Measurements from ENCODE around the gene KRT80.

KRT80 gene

DNA sequence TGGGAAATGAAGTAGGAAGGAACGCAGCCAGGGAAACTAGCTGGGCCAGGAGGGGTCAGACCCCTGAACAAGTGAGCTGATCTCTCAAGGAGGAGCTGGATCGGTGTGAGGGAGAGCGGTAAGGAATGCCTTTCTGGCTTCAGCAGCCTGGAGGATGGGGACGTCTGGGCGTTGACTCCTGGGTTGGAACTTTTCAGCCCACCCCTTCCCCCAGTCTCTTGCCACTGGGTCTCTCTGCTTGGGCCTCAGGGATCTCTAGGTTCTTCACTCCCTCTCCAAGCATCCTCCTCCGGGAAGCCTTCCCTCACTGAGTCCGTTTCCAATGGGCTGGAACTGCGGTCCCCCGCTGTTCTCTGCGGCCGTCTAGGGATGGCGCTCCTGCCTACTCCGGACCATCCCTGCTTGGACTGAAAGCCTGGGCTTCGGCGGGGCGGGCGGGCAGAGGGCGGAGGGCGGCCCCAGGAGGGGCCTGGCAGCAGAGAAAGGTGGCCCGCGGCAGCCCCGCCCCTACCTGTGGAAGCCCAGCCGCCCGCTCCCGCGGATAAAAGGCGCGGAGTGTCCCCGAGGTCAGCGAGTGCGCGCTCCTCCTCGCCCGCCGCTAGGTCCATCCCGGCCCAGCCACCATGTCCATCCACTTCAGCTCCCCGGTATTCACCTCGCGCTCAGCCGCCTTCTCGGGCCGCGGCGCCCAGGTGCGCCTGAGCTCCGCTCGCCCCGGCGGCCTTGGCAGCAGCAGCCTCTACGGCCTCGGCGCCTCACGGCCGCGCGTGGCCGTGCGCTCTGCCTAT is 41.1 kb upstream of the KRT80 start, which contains the start of gene KRT7:
Gene KRT7 (plus strand): TSS at position 570 of the 788 bp plus-strand sequence. CDS start 54 bp downstream, at position 624.
- no peak within 1 kb of the TSS for H2AFZ ChIP-seq (ENCODE audit: low read depth, low read length)
- no peaks in the 10 kb centered on the region for H3K36me3 ChIP-seq (ENCODE audit: insufficient read depth, low read length)
- no peak within 1 kb of the TSS for H3K4me3 ChIP-seq (ENCODE audit: low read length)
- H3K27me3 ChIP-seq (ENCODE audit: insufficient read depth, low read length) = peaks cover 54% of the 10 kb centered on the region
- H3K4me1 ChIP-seq (ENCODE audit: insufficient read depth, low read length) = no peaks in the 10 kb centered on the region
- H3K9me3 ChIP-seq (ENCODE audit: low read length) = no peaks in the 10 kb centered on the region

GRCh38 chr12:52232203-52232673 is 40.4 kb upstream of the KRT80 start:
- Histone ChIP-seq H2AFZ (ENCODE audit: low read depth, low read length) (no peak overlapping the region), H3K27me3 (ENCODE audit: insufficient read depth, low read length) (peaks cover 54% of the 10 kb centered on the region), H3K4me1 (ENCODE audit: insufficient read depth, low read length) (no peaks in the 10 kb centered on the region), H3K36me3 (ENCODE audit: insufficient read depth, low read length) (no peaks in the 10 kb centered on the region), H3K4me3 (ENCODE audit: low read length) (no peak overlapping the region), H3K9me3 (ENCODE audit: low read length) (no peaks in the 10 kb centered on the region)

DNA sequence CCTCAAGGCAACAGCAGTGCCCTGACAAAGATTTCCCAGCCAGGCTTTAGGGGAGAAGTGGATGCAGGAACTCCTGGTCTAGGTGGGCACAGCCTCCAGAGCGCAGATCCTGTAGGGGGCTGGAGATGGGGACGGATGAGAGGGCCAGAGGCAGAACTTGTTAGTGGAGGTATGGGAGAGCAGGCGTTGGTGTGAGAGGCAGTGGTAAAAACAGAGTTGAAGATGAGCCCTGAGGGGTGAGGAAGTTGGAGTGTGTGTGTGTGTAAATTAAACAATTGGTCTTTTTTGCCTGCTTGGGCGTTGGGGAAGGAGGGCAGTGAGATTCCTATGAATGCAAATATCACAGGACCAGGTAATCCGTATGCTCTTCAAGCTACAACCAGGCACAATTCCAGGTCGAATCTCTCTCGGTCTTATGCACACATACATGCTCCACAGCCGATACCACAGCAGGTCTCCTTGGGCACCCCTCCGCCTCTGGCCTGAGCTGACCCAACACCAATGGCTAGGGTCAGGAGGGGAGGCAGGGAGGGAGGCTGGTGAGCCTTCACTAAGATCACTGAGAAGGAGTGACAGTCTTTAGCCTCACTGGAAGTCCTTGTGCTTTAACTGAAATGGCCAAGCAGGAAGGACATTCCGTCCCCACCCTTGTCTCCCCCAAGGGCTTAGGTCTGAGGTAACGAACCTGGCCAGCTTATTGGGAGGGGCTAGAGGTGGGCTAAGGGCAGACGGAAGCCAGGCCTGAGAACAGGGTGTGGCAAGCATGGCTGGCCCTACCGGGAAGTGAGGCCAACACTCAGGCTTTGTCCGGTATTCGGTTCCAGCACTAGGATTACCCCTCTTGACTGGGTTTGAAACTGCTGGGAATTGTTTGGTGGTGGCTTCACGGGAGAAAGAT is 39.7 kb upstream of the KRT80 start:
- peaks cover 54% of the 10 kb centered on the region for H3K27me3 ChIP-seq (ENCODE audit: insufficient read depth, low read length)
- H3K9me3 ChIP-seq (ENCODE audit: low read length) = no peaks in the 10 kb centered on the region
- no peak overlapping the region for H3K4me3 ChIP-seq (ENCODE audit: low read length)
- H3K4me1 ChIP-seq (ENCODE audit: insufficient read depth, low read length) = no peaks in the 10 kb centered on the region
- no peaks in the 10 kb centered on the region for H3K36me3 ChIP-seq (ENCODE audit: insufficient read depth, low read length)
- H2AFZ ChIP-seq (ENCODE audit: low read depth, low read length) = no peak overlapping the region

DNA sequence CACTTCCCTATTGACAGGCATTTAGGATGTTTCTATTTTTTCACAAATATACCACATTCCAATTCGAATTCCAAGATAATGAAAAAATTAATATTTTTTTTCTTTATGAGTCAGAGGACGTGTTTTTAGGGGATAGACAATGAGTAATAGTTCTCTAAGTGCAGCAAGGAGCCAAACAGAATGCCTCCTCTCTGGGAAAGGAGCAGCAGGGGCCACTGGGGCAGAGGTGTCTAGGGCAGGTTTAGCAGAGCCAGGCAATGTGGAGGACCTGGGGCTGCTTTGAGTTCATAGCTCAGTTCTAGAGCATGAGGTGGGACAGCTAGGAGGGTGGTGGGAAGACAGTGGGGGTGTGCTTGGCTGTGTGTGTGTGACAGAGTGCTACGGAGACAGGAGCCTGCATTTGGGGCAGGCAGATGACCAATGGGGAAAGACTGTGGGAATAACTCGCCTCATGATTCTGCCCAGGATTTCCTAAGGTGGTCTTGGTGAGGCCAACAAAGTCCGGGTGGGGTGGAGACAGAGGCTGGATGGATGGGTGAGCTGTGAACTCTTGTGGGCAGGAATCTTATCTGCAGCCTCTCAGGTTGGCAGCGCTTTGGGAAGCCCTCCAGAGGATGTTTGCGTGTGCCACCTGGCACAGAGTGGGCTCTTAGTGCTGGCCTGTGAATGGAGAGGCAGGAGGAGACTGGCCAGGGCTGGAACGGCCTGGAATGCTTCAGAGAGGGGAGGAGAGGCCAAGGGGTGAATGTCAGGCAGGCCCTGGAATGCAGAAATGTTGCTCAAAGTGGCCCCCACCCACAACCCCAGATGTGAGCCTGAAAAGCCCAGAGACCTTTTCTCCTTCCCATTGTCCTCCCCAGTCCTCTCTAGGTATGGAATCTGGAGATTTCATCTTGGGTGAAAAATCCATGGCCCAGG is 38.8 kb upstream of the KRT80 start:
- Histone ChIP-seq H2AFZ (ENCODE audit: low read depth, low read length) (no peak overlapping the region), H3K4me1 (ENCODE audit: insufficient read depth, low read length) (no peaks in the 10 kb centered on the region), H3K27me3 (ENCODE audit: insufficient read depth, low read length) (peaks cover 53% of the 10 kb centered on the region), H3K36me3 (ENCODE audit: insufficient read depth, low read length) (no peaks in the 10 kb centered on the region), H3K9me3 (ENCODE audit: low read length) (no peaks in the 10 kb centered on the region), H3K4me3 (ENCODE audit: low read length) (no peak overlapping the region)

- Histone ChIP-seq H2AFZ (ENCODE audit: low read depth, low read length) (no peak overlapping the region), H3K4me1 (ENCODE audit: insufficient read depth, low read length) (no peaks in the 10 kb centered on the region), H3K27me3 (ENCODE audit: insufficient read depth, low read length) (peaks cover 46% of the 10 kb centered on the region), H3K4me3 (ENCODE audit: low read length) (no peak overlapping the region), H3K9me3 (ENCODE audit: low read length) (no peaks in the 10 kb centered on the region), H3K36me3 (ENCODE audit: insufficient read depth, low read length) (no peaks in the 10 kb centered on the region)
Measured at GRCh38 chr12:52229836-52230343, 38.1 kb upstream of the KRT80 start.

DNA sequence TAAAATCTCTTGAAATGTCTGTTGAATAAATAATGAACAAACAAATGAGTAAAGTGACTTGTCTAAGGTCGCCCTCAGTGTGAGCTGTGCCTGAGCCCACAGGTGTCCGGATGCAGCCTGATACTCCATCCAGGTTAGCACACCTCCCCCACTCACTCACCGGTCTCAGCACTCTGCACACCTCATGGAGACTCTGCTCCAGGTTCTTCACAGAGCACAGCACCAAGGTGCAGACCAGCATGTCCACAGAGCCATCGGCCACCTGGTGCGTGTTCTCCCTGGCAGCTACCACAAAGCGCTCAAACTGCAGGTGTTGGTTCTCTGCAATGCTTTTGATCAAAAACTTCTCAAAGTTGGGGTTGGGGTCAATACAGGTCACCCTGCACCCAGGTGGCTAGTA is 37.1 kb upstream of the KRT80 start:
- Histone ChIP-seq H3K4me1 (ENCODE audit: insufficient read depth, low read length) (no peaks in the 10 kb centered on the region), H2AFZ (ENCODE audit: low read depth, low read length) (no peak overlapping the region), H3K36me3 (ENCODE audit: insufficient read depth, low read length) (no peaks in the 10 kb centered on the region), H3K27me3 (ENCODE audit: insufficient read depth, low read length) (peaks cover 37% of the 10 kb centered on the region), H3K9me3 (ENCODE audit: low read length) (no peaks in the 10 kb centered on the region), H3K4me3 (ENCODE audit: low read length) (no peak overlapping the region)

GRCh38 chr12:52228366-52228765 is 36.6 kb upstream of the KRT80 start:
- Histone ChIP-seq H3K4me3 (ENCODE audit: low read length) (no peak overlapping the region), H2AFZ (ENCODE audit: low read depth, low read length) (no peak overlapping the region), H3K4me1 (ENCODE audit: insufficient read depth, low read length) (no peaks in the 10 kb centered on the region), H3K36me3 (ENCODE audit: insufficient read depth, low read length) (no peaks in the 10 kb centered on the region), H3K27me3 (ENCODE audit: insufficient read depth, low read length) (peaks cover 32% of the 10 kb centered on the region), H3K9me3 (ENCODE audit: low read length) (no peaks in the 10 kb centered on the region)

DNA sequence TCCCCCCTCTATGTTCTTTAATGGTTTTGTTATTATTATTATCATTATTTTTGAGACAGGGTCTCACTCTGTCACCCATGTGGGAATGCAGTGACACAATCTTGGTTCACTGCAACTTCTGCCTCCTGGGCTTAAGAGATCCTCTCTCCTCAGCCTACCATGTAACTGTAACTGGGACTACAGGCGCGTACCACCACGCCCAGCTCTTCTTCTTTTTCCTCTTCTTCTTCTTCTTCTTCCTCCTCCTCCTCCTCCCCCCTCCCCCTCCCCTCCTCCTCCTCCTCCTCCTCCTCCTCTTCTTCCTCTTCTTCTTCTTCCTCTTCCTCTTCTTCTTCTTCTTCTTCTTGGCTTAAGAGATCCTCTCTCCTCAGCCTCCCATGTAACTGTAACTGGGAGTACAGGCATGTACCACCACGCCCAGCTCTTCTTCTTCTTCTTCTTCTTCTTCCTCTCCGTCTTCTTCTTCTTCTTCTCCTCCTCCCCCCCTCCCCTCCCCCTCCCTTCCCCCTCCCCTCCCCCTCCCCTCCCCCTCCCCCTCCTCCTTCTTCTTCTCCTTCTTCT is 35.9 kb upstream of the KRT80 start:
- Histone ChIP-seq H3K4me3 (ENCODE audit: low read length) (no peak overlapping the region), H3K9me3 (ENCODE audit: low read length) (no peaks in the 10 kb centered on the region), H2AFZ (ENCODE audit: low read depth, low read length) (no peak overlapping the region), H3K36me3 (ENCODE audit: insufficient read depth, low read length) (no peaks in the 10 kb centered on the region), H3K4me1 (ENCODE audit: insufficient read depth, low read length) (no peaks in the 10 kb centered on the region), H3K27me3 (ENCODE audit: insufficient read depth, low read length) (peaks cover 27% of the 10 kb centered on the region)

GRCh38 chr12:52226446-52226845 is 34.6 kb upstream of the KRT80 start:
- Histone ChIP-seq H3K27me3 (ENCODE audit: insufficient read depth, low read length) (peaks cover 18% of the 10 kb centered on the region), H3K9me3 (ENCODE audit: low read length) (no peaks in the 10 kb centered on the region), H3K4me1 (ENCODE audit: insufficient read depth, low read length) (no peaks in the 10 kb centered on the region), H3K4me3 (ENCODE audit: low read length) (no peak overlapping the region), H2AFZ (ENCODE audit: low read depth, low read length) (no peak overlapping the region), H3K36me3 (ENCODE audit: insufficient read depth, low read length) (no peaks in the 10 kb centered on the region)

GRCh38 chr12:52225752-52226151 is 33.9 kb upstream of the KRT80 start:
- peaks cover 12% of the 10 kb centered on the region for H3K27me3 ChIP-seq (ENCODE audit: insufficient read depth, low read length)

GRCh38 chr12:52224151-52224550 is 32.3 kb upstream of the KRT80 start:
- Histone ChIP-seq H3K9me3 (ENCODE audit: low read length) (no peaks in the 10 kb centered on the region), H2AFZ (ENCODE audit: low read depth, low read length) (no peak overlapping the region), H3K4me1 (ENCODE audit: insufficient read depth, low read length) (no peaks in the 10 kb centered on the region), H3K27me3 (ENCODE audit: insufficient read depth, low read length) (peaks cover 3% of the 10 kb centered on the region), H3K4me3 (ENCODE audit: low read length) (no peak overlapping the region), H3K36me3 (ENCODE audit: insufficient read depth, low read length) (no peaks in the 10 kb centered on the region)

More at GRCh38 chr12:52225752-52226151, 33.9 kb upstream of the KRT80 start:
- Histone ChIP-seq H3K9me3 (ENCODE audit: low read length) (no peaks in the 10 kb centered on the region), H3K4me1 (ENCODE audit: insufficient read depth, low read length) (no peaks in the 10 kb centered on the region), H3K36me3 (ENCODE audit: insufficient read depth, low read length) (no peaks in the 10 kb centered on the region), H3K4me3 (ENCODE audit: low read length) (no peak overlapping the region), H2AFZ (ENCODE audit: low read depth, low read length) (no peak overlapping the region)

- Histone ChIP-seq H3K36me3 (ENCODE audit: insufficient read depth, low read length) (no peaks in the 10 kb centered on the region), H3K27me3 (ENCODE audit: insufficient read depth, low read length) (peaks cover 3% of the 10 kb centered on the region), H3K4me3 (ENCODE audit: low read length) (no peak overlapping the region), H3K9me3 (ENCODE audit: low read length) (no peaks in the 10 kb centered on the region), H3K4me1 (ENCODE audit: insufficient read depth, low read length) (no peaks in the 10 kb centered on the region), H2AFZ (ENCODE audit: low read depth, low read length) (no peak overlapping the region)
Measured at GRCh38 chr12:52223406-52224039, 31.7 kb upstream of the KRT80 start.
